T-cell (primary cell): Measurements from ENCODE around the gene YIPF6. TPM values are rescaled to one million over a fixed set of nuclear protein-coding genes. Genes with fewer than 3 reads are reported as not detected.

Experiments used
- ATAC-seq, 4 experiments: fragments of 200-7000 bp in 3 of 4; fragments of 150-1000 bp in 1 of 4; cut with Tn5 transposase; replicated peaks in 1 of 4; 1 replicate in 3 of 4; 2 replicates in 1 of 4; pipeline ENCODE4 v1.10.0; 2021; ENCODE audit warnings: moderate library complexity in 3 of 4, mild to moderate bottlenecking in 2 of 4, moderate number of reproducible peaks in 1 of 4
- CTCF ChIA-PET, 2 donors: fragments of 300-600 bp; sonication (Branson Sonifier 250); formaldehyde crosslinking; loops; one replicate each; lab custom pipeline; 2022; ENCODE audit warnings: antibody characterized with exemption in 2 of 2; lab: Charles Lee
- POLR2A ChIA-PET, 2 donors: fragments of 300-600 bp; sonication (Branson Sonifier 250); formaldehyde crosslinking; loops; one replicate each; lab custom pipeline; 2022; ENCODE audit warnings: antibody characterized with exemption in 2 of 2; lab: Charles Lee
- DNase-seq, 35 experiments: peaks; one replicate each; pipeline versions ENCODE4 v3.0.0 to v3.0.0-alpha.2; 2013 to 2023
- H3K27ac ChIP-seq: one replicate; pipeline ENCODE4 v1.5.1; 2013; ENCODE audit warnings: low read length
- H3K27me3 ChIP-seq, 2 experiments: replicated peaks in 1 of 2; 1 replicate in 1 of 2; 2 replicates in 1 of 2; pipeline versions ENCODE4 v1.6.1 to v1.7.0; 2013; ENCODE audit warnings: low read length in 1 of 2, mixed read lengths in 1 of 2; ENCODE audit not compliant: control insufficient read depth in 2 of 2, insufficient read depth in 2 of 2; ENCODE audit errors: extremely low read depth in 1 of 2
- H3K36me3 ChIP-seq, 2 donors: 1 replicate in 1 of 2; 2 replicates in 1 of 2; pipeline versions ENCODE4 v1.6.1 to v1.7.0; 2013; ENCODE audit warnings: low read length in 1 of 2; ENCODE audit not compliant: control insufficient read depth in 2 of 2, insufficient read depth in 1 of 2; ENCODE audit errors: extremely low read depth in 1 of 2
- H3K4me1 ChIP-seq, 2 experiments: 1 replicate in 1 of 2; 2 replicates in 1 of 2; pipeline versions ENCODE4 v1.6.1 to v1.7.0; 2013; ENCODE audit warnings: low read length in 2 of 2, mixed read lengths in 1 of 2; ENCODE audit not compliant: insufficient read depth in 2 of 2, control insufficient read depth in 1 of 2; ENCODE audit errors: extremely low read depth in 1 of 2
- H3K4me3 ChIP-seq, 2 donors: 1 replicate in 1 of 2; 2 replicates in 1 of 2; pipeline versions ENCODE4 v1.5.1 to v1.7.0; 2013; ENCODE audit warnings: mild to moderate bottlenecking in 2 of 2, low read length in 1 of 2, moderate library complexity in 1 of 2; ENCODE audit not compliant: control insufficient read depth in 1 of 2; ENCODE audit errors: extremely low read depth in 1 of 2
- H3K9me3 ChIP-seq: 2 replicates; pipeline ENCODE4 v1.7.0; 2013
- H3K27ac Mint-ChIP-seq, 2 donors: one replicate each; pipeline ENCODE4 v1.8.0; 2020 to 2021; ENCODE audit warnings: mild to moderate bottlenecking in 2 of 2, mixed read lengths in 2 of 2
- H3K27me3 Mint-ChIP-seq, 2 donors: one replicate each; pipeline ENCODE4 v1.8.0; 2021 to 2022; ENCODE audit warnings: mixed read lengths in 2 of 2
- H3K36me3 Mint-ChIP-seq: one replicate; pipeline ENCODE4 v1.8.0; 2021; ENCODE audit warnings: mixed read lengths
- H3K4me1 Mint-ChIP-seq, 3 donors: one replicate each; pipeline ENCODE4 v1.8.0; 2020 to 2022; ENCODE audit warnings: mixed read lengths in 3 of 3, mild to moderate bottlenecking in 1 of 3
- H3K4me3 Mint-ChIP-seq, 3 donors: one replicate each; pipeline ENCODE4 v1.8.0; 2020 to 2022; ENCODE audit warnings: mild to moderate bottlenecking in 3 of 3, mixed read lengths in 3 of 3, moderate library complexity in 3 of 3
- H3K9me3 Mint-ChIP-seq, 3 donors: one replicate each; pipeline ENCODE4 v1.8.0; 2020 to 2022; ENCODE audit warnings: mixed read lengths in 3 of 3
- WGBS: methylation state at CpG from one replicate; pipeline ENCODE4 v1.1.5; 2013; ENCODE audit warnings: missing lambda C conversion rate; ENCODE audit not compliant: insufficient coverage; 5-methylcytosine and 5-hydroxymethylcytosine counted together
- total RNA-seq, 35 experiments: library from RNA in 6 of 35; stranded (reverse) in 6 of 35; fragments of 120-200 nt in 1 of 35; gene quantifications; one replicate each; pipeline versions ENCODE4 v1.2.1 to v1.2.4 and lab custom pipeline; 2013 to 2026

Gene YIPF6
- total RNA-seq, 5 donors from 2014 or later (not counting 1 experiment from before 2014, with no cell fraction given) = 10.0 to 16.2 (median 14.3) TPM

DNA sequence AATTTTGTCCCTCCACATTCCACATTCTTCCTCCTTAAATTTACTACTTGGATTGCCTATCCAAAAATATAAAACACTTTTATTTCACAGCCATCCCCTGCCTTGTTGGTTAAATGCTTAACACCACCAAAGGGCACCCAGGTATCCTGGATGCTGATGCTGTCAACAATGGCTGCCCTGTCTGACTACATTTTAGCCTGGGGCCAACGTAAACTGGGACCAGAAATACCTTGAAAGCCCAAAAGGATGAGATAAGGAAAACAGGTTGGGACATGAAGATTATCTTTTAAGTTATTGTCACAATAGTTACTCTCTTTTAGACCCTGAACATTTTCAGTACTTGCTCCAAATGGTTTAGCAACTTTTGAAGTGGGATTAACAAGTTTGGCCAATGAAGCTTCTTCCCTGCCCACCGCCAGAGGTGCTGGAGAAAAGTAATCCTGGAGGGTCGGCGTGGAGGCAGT is 775 bp upstream of the YIPF6 start:
- H3K27ac ChIP-seq = peak overlapping the region; percentile 96
- H3K4me1 Mint-ChIP-seq = peaks cover 14 to 36% (median 31%) of the 10 kb centered on the region in 3 donors
- ChIA-PET POLR2A (interaction anchor here in 1 of 2 donors (1.6 kb wide), 1 partner anchor 10 kb away, joined by 5 read pairs; no protein-coding TSS in a partner anchor), CTCF (no interaction called here)
- peaks cover 3 to 12% of the 10 kb centered on the region in 2 experiments for H3K4me1 ChIP-seq
- H3K9me3 ChIP-seq = no peaks in the 10 kb centered on the region
- H3K4me3 ChIP-seq = peak overlapping the region; percentile 93 to 94
- ATAC-seq = peak in 1 of 4 experiments; percentile 16
- peak overlapping the region; percentile 89 to 95 (median 92) for H3K4me3 Mint-ChIP-seq
- H3K36me3 ChIP-seq = no peaks in the 10 kb centered on the region
- peaks cover 3% of the 10 kb centered on the region for H3K36me3 Mint-ChIP-seq
- peaks cover 2 to 3% of the 10 kb centered on the region in 2 donors for H3K27me3 Mint-ChIP-seq
- H3K9me3 Mint-ChIP-seq = no peaks in the 10 kb centered on the region
- H3K27ac Mint-ChIP-seq = peak overlapping the region; percentile 98
- WGBS = 0% methylated on average over 3 of the region's 4 CpGs
- no peaks in the 10 kb centered on the region for H3K27me3 ChIP-seq
- peak in 2 of 35 experiments; percentile 1 to 27 for DNase-seq

DNA sequence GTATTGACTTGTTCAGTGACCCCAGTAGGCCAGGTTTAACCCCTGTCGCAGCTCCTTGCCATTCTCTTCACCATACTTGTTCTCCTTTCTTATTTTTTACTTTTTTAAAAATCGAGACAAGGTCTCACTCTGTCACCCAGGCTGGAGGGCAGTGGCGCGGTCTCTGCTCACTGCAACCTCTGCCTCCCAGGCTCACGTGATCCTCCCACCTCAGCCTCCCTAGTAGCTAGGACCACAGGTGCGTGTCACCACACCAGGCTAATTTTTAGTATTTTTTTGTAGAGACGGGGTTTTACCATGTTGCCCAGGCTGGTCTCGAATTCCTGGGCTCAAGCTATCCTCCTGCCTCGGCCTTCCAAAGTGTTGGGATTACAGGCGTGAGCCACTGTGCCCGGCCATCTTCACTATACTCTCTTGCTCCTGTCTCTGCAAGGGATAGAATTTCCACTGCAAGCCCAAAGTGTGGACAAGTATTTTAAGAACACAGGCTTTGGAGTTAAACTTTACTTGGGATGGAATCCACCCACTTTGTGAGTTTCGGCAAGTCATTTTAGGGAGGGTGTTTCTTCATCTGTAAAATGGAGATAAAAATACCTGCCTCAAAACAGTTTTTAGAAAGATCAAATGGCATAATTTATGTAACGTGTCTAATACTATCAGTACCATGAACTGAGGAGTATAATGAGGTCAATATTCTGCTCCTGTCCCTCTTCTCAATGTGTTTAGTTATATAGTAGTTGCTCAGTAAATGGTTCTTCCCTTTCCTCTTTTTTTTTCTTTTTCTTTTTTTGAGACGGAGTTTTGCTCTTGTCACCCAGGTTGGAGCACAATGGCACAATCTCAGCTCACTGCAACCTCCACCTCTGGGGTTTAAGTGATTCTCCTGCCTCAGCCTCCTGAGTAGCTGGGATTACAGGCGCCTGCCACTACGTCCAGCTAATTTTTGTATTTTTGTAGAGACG is 973 bp downstream of the YIPF6 start:
- no peak for DNase-seq
- POLR2A ChIA-PET = interaction anchor here (0.7 to 1.6 kb wide), 2 partner anchors 9 kb away, joined by 3 to 5 read pairs; no protein-coding TSS in a partner anchor
- peaks cover 0 to under 1% of the 10 kb centered on the region in 2 donors for H3K27me3 Mint-ChIP-seq
- peak overlapping the region; percentile 89 to 95 (median 92) for H3K4me3 Mint-ChIP-seq
- Histone ChIP-seq H3K4me3 (peak overlapping the region; percentile 93 to 94), H3K36me3 (no peaks in the 10 kb centered on the region), H3K27me3 (no peaks in the 10 kb centered on the region), H3K27ac (peak overlapping the region; percentile 96), H3K4me1 (peaks cover 3 to 15% of the 10 kb centered on the region in 2 experiments), H3K9me3 (no peaks in the 10 kb centered on the region)
- 71% methylated on average over 6 of the region's 17 CpGs for WGBS
- no peaks in the 10 kb centered on the region for H3K9me3 Mint-ChIP-seq
- ATAC-seq = no peak
- H3K27ac Mint-ChIP-seq = peak overlapping the region; percentile 98
- CTCF ChIA-PET = no interaction called here
- peaks cover 22 to 53% (median 49%) of the 10 kb centered on the region in 3 donors for H3K4me1 Mint-ChIP-seq
- peaks cover 3% of the 10 kb centered on the region for H3K36me3 Mint-ChIP-seq

DNA sequence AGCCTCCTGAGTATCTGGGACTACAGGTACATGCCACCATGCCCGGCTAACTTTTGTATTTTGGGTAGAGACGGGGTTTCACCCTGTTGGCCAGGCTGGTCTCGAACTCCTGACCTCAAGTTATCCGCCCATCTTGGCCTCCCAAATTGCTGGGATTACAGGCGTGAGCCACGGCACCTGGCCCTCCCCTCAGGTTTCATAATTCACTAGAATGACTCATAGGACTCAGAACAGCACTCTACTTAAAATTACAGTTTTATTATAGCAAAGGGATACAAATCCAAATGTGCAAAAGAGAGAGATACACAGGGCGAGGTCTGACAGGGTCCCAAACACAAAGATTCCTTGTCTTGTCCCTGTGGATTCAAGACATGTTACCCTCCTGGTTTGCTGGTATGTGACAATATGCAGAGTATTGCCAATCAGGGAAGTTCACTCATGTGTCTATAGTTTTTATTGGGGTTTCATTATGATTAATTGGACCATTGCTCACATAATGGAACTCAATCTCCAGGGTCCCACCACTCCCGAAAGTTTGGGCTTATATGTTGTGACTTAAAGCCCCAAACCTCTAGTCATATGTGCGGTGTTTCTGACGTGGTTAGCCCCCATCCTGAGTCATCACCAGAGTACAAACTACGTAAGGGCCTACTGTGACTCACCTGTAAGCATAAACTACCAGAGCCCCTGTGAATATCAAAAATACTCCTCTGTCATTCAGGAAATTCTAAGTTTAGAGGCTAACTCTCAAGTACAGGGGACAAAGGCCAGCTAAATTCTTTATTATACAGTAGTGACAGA is 5.2 kb downstream of the YIPF6 start:
- ChIA-PET CTCF (no interaction called here), POLR2A (no interaction called here)
- no peaks in the 10 kb centered on the region for H3K36me3 ChIP-seq
- H3K9me3 ChIP-seq = no peaks in the 10 kb centered on the region
- H3K4me1 ChIP-seq = peaks cover 3 to 15% of the 10 kb centered on the region in 2 experiments
- H3K4me3 ChIP-seq = no peak overlapping the region
- Mint-ChIP-seq H3K27ac (peak overlapping the region; percentile 34 to 63), H3K9me3 (no peaks in the 10 kb centered on the region), H3K27me3 (no peaks in the 10 kb centered on the region), H3K36me3 (peaks cover 3% of the 10 kb centered on the region), H3K4me3 (no peak overlapping the region), H3K4me1 (peaks cover 41 to 78% (median 70%) of the 10 kb centered on the region in 3 donors)
- DNase-seq (peak in 17 of 35 experiments; percentile 1 to 51 (median 11)), ATAC-seq (peak; percentile 56 to 77 (median 74))
- no peaks in the 10 kb centered on the region for H3K27me3 ChIP-seq
- H3K27ac ChIP-seq = no peak overlapping the region
- no CpG with 5 or more reads among the region's 11 CpGs for WGBS

DNA sequence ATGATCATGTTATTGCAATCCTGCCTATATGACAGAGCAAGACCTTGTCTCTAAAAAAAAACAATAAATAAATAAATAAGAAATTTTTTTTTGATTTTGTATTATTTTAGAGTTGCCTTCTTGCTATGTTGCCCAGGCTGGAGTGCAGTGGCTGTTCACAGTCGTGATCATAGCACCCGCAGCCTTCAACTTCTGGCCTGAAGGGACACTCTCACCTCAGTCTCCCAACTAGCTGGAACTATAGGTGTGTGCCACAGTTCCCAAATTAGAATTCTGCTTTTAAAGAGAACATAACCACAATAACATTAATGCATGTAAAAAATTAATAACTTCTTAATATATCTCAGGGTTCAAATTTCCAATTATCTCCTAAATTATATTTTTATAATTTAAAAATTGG is 7.8 kb downstream of the YIPF6 start:
- H3K4me3 Mint-ChIP-seq = no peak overlapping the region
- peaks cover 0 to under 1% of the 10 kb centered on the region in 2 donors for H3K36me3 ChIP-seq
- peaks cover 0 to 9% of the 10 kb centered on the region in 2 experiments for H3K4me1 ChIP-seq
- WGBS = no CpG with 5 or more reads among the region's 2 CpGs
- no peaks in the 10 kb centered on the region for H3K9me3 Mint-ChIP-seq
- ChIA-PET CTCF (interaction anchor here in 1 of 2 donors (0.7 kb wide), 1 partner anchor 520 kb away, joined by 3 read pairs; no protein-coding TSS in a partner anchor), POLR2A (interaction anchor here in 1 of 2 donors (0.7 kb wide), 1 partner anchor 114 kb away, joined by 3 read pairs; no protein-coding TSS in a partner anchor)
- no peaks in the 10 kb centered on the region for H3K27me3 ChIP-seq
- ATAC-seq (no peak), DNase-seq (no peak)
- no peak overlapping the region for H3K27ac Mint-ChIP-seq
- H3K9me3 ChIP-seq = no peaks in the 10 kb centered on the region
- H3K36me3 Mint-ChIP-seq = peaks cover 3% of the 10 kb centered on the region
- H3K4me1 Mint-ChIP-seq = peaks cover 42 to 69% (median 66%) of the 10 kb centered on the region in 3 donors
- no peaks in the 10 kb centered on the region for H3K27me3 Mint-ChIP-seq
- H3K4me3 ChIP-seq = no peak overlapping the region
- no peak overlapping the region for H3K27ac ChIP-seq

DNA sequence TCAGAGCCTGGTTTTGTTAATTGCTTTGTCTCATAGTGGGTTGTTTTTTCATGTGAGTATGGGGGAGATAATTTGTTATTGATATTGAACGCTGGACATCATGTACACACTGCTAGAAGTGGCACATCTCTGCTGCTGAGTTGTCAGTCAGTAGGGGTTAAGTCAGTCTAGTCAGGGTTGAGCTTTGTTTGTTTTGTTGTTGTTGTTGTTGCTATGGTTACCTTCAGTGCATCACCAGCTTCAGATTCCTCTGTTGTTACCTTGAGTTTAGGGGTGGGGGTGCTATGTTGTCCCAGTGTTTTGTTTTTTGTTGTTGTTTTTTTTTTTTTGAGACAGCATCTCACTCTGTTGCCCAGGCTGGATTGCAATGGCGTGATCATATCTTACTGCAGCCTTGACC is 9.9 kb downstream of the YIPF6 start:
- no peak overlapping the region for H3K27ac ChIP-seq
- Mint-ChIP-seq H3K27me3 (no peaks in the 10 kb centered on the region), H3K9me3 (no peaks in the 10 kb centered on the region), H3K27ac (peak overlapping the region; percentile 77 to 78), H3K4me3 (peak overlapping the region in 1 of 3 donors; percentile 7), H3K36me3 (peaks cover 4% of the 10 kb centered on the region), H3K4me1 (peaks cover 29 to 50% (median 46%) of the 10 kb centered on the region in 3 donors)
- ChIA-PET CTCF (interaction anchor here in 1 of 2 donors (0.7 kb wide), 1 partner anchor 767 kb away, joined by 3 read pairs; no protein-coding TSS in a partner anchor), POLR2A (interaction anchor here (0.6 to 1.4 kb wide), 4 partner anchors 10 to 1625 kb away, joined by 3 to 5 read pairs (median 4); partner anchors contain the start of genes IGBP1 (in 1 of the 2) and YIPF6 (in 1 of the 2))
- no peaks in the 10 kb centered on the region for H3K27me3 ChIP-seq
- no peak overlapping the region for H3K4me3 ChIP-seq
- DNase-seq (peak in 4 of 35 experiments; percentile 1 to 55 (median 10)), ATAC-seq (peak in 1 of 4 experiments; percentile 77)
- no peaks in the 10 kb centered on the region for H3K9me3 ChIP-seq
- peaks cover 0 to 6% of the 10 kb centered on the region in 2 donors for H3K36me3 ChIP-seq
- H3K4me1 ChIP-seq = peaks cover 0 to 5% of the 10 kb centered on the region in 2 experiments
- no CpG with 5 or more reads among the region's 2 CpGs for WGBS
